ENCODE data around the gene GRIP1.

GRIP1 gene

DNA sequence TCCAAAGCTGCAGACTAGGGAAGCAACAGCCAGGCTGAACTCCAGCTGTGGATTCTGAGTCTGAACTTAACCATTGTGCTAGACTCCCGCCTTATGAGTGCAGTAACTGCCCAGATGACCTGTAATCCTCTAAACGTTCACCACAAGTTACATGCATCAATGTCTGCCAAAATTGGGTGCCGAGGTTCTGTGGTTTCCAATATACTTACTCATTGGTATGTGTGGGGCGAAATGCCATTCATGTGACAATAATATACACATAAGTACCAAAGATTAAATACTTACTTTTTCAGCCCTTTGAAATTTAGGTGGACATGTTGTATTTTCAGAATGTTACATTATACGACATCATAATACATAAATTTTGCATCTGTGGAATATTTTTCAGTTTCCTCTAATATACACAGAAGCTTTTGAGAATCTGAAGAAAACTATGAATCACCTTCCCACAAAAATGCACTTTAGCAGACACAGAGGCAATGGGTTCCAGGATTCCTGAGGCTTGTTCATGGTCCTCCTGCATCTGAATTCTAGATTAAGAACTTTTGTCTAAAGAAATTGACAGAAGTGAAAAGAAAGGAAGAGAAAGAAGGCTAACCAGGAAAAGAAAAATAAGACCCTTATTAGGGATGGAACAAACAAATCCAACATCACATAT is 31.7 kb downstream of the GRIP1 start:
- no peak for DNase-seq (ENCODE audit: low spot score)

GRCh38 chr12:66644151-66644550 is 34.7 kb downstream of the GRIP1 start:
- DNase-seq (ENCODE audit: low spot score), result no peak

GRCh38 chr12:66640691-66641460 is 38.0 kb downstream of the GRIP1 start:
- DNase-seq (ENCODE audit: low spot score), result no peak

DNA sequence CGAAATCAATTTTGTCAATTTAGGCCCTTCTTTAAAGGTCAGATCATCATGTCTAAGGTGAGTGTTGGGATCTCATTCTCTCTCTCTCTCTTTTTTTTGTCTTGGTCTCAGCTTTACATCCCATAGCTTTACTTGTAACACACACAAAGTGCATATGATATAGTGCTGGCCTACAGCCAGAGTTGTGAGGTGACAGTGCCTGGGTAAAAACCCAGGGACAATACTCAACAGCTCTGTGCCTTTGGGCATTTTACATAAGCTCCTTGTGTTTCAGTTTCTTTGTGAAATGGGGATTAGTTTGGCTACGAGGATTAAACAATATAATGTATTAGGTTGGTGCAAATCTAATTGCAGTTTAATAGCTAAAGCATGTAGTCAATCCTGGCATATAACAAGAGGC is 40.2 kb downstream of the GRIP1 start:
- no peak for DNase-seq (ENCODE audit: low spot score)

DNA sequence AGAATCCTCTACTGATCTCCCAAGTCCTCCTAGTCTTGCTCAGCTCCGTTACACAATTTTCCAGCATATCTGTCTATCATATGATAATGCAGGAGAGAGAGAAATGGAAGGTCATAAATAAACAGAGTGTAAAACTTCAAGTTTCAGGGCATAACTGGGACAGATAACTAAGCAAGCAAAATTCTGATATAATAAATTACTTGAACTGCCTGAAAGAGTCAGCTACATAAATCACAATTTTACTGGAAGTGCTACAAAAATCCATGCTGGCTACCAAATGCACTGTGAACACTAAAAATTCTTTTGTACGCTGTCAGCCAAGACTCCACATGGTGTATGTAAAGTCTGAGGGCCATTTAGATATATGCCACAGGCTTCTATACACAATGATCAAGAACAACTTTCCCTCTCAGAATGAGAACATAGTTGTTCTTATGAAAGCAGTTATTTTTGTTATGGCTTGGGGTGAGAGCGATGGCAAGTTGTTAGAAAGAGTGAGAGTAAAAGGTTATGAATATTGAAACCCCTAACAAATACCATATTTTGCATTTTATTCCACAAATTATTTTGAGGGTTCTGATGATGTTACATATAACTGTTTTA is 41.1 kb downstream of the GRIP1 start:
- DNase-seq (ENCODE audit: low spot score), result no peak

GRCh38 chr12:66636771-66637170 is 42.1 kb downstream of the GRIP1 start:
- DNase-seq (ENCODE audit: low spot score), result peak; percentile 86

DNA sequence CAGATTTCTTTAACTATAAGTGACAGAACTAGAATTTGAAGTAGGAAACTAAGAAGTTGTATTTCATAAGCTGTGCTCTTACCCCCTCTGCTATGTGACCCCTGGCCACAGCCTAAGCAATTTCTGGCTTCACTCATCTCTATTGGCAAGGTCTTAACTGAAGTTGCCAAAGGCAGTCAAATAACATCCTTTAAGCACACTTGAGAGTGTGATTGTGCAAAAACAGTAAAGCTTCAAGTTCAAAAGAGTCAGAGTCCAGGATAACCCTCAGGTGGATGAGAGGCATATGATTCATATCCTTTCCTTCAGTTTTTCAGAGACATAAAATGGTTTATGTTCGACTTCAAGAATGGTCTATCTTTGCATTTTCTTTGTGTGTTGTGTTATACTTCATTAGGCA is 45.2 kb downstream of the GRIP1 start:
- DNase-seq (ENCODE audit: low spot score), result no peak

- no peak for DNase-seq (ENCODE audit: low spot score)
Measured at GRCh38 chr12:66629138-66629870, 49.6 kb downstream of the GRIP1 start.

- no peak for DNase-seq (ENCODE audit: low spot score)
Measured at GRCh38 chr12:66627988-66628317, 50.9 kb downstream of the GRIP1 start.

- DNase-seq (ENCODE audit: low spot score), result no peak
Measured at GRCh38 chr12:66627270-66627987, 51.4 kb downstream of the GRIP1 start.

GRCh38 chr12:66624806-66625205 is 54.1 kb downstream of the GRIP1 start:
- no peak for DNase-seq (ENCODE audit: low spot score)

GRCh38 chr12:66623455-66623854 is 55.4 kb downstream of the GRIP1 start:
- no peak for DNase-seq (ENCODE audit: low spot score)

- no peak for DNase-seq (ENCODE audit: low spot score)
Measured at GRCh38 chr12:66620688-66621087, 58.2 kb downstream of the GRIP1 start.

- DNase-seq (ENCODE audit: low spot score), result no peak
Measured at GRCh38 chr12:66620026-66620425, 58.9 kb downstream of the GRIP1 start.

- DNase-seq (ENCODE audit: low spot score), result no peak
Measured at GRCh38 chr12:66617991-66618390, 60.9 kb downstream of the GRIP1 start.

DNA sequence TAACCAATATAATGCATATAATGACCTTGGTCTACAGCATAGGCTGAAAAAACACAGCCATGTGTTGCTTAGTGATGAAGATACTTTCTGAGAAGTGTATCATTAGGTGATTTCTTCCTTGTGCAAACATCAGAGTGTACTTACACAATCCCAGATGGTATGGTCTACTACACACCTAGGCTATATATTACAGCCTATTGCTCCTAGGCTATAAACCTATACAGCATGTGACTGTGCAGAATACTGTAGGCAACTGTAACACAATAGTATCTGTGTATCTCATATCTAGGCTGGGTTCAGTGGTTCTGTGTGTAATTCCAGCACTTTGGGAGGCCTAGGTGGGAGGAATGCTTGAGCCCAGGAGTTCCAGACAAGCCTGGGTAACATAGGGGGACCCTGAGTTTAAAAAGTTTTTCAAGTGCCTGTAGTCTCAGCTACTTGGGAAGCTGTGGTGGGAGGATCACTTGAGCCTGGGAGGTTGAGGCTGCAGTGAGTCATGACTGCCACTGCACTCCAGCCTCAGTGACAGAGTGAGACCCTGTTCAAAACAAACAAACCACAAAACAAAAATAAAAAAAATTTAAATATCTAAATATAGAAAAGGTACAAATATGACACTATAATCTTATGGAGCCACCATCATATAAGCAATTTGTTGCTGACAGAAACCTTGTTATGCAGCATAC is 66.6 kb downstream of the GRIP1 start:
- no peak for DNase-seq (ENCODE audit: low spot score)

DNA sequence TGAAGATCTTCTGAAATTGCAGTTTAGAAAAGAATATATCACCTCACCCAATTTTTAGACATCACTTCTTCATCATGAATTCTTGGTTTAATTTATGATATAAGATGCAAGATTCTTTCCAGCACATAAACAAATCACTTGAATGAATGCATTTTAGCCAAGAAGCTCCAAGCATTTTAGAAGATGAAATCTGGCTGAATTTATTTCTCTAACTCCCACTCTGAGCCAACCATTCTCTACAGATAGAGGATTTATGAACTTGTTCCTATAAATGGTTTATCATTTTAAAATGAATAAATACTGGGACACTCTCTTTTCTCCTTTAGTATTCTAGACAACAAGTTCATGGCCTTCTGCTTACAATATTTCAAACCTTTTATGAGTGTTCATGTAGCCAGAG is 71.7 kb downstream of the GRIP1 start:
- DNase-seq (ENCODE audit: low spot score), result no peak

DNA sequence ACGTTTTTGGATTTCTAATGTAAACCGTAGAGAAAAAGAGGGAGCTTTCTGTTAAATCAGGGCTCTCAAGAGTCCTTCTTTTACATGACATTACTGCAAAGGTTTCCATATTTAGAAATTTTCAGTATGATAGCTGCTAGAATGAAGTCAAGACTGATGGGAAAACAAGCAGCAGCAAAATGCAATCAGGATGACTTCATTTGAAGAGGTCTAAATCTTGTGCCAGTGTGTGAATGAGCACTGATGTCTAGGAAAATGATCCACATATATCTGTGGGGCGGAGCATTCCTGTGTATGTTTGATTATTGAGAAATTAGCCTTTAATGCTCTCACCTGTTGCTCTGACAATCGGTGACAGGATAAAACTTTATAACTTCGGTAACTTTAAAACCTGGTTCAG is 73.6 kb downstream of the GRIP1 start:
- no peak for DNase-seq (ENCODE audit: low spot score)

DNA sequence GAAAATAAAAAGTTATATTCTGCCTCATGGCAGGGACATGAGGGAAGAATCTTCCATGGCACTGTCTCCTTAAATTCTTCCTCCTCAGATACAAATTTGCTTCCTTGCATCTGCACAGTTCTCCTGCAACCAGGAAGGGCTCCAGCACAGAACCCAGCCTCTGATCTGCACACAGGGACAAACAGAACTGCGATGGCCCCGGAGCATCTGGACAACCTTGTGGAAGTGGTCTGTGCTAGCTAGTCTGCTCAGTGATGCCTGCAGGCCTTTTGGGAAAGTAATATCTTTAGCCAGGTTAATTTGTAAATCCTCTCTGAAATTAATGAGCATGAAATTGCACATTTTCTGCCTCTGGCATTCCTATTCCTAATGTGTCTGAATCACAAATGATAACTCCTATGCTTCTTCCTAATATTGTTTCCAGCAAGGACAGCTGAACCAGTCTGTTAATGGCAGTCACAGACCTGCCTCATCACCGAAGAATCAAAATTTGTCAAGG is 74.8 kb downstream of the GRIP1 start:
- no peak for DNase-seq (ENCODE audit: low spot score)

GRCh38 chr12:66603461-66603860 is 75.4 kb downstream of the GRIP1 start:
- DNase-seq (ENCODE audit: low spot score), result no peak

DNA sequence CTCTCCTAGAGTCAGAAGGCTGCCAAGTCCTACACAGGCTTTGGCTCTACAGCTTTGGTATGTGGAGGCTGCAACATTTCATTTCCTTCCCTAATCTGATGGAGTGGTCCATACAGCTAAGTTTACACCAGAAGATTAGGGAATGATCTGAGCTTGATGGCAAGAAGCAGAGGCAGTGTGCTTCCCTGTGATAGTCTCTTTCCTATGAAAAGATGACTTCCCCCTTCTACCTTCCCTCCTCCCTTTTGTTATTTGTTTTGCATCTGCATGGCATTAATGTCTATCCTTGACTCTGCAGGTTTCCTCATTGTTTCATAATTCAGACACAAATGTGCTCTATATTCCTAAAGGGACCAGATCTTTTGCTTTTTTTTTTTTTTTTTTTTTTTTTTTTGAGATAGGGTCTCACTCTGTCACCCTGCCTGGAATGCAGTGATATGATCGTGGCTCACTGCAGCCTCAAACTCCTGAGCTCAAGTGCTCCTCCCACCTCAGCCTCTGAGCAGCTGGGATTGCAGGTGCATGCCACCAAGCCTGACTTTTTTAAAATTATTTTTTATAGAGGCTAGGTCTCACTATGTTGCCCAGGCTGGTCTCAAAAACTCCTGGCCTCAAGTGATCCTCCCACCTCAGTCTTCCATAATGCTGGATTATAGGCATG is 76.3 kb downstream of the GRIP1 start:
- DNase-seq (ENCODE audit: low spot score), result no peak
